GM12875 (cell line): ENCODE measurements around the gene GPR89B.
"Not testable (repeated sequence)": the region's sequence is repeated elsewhere in the genome, so short reads cannot be mapped to it uniquely, and the experiment has no call there.

Source experiments
- H3K4me3 ChIP-seq: one replicate; pipeline ENCODE4 v1.5.1; 2011; ENCODE audit warnings: low read depth, low read length, control low read depth
- CTCF ChIP-seq: IDR thresholded peaks from 2 replicates; pipeline ENCODE4 v1.5.1; 2011; ENCODE audit warnings: low read depth, mild to moderate bottlenecking, control low read depth, inconsistent platforms, low read length, moderate library complexity, borderline replicate concordance; ENCODE audit not compliant: insufficient read depth

The GPR89B gene

GRCh38 chr1:147985374-147985773 is 57.2 kb downstream of the GPR89B start:
- H3K4me3 ChIP-seq = not testable (repeated sequence)

- not testable (repeated sequence) for H3K4me3 ChIP-seq
Observed at GRCh38 chr1:147987893-147988292, 59.7 kb downstream of the GPR89B start.

GRCh38 chr1:147992916-147993315 is 64.7 kb downstream of the GPR89B start:
- H3K4me3 ChIP-seq = not testable (repeated sequence)

- H3K4me3 ChIP-seq = not testable (repeated sequence)
Observed at GRCh38 chr1:147993400-147993799, 65.2 kb downstream of the GPR89B start.

GRCh38 chr1:147993825-147994615 is 65.8 kb downstream of the GPR89B start:
- not testable (repeated sequence) for H3K4me3 ChIP-seq

- H3K4me3 ChIP-seq = not testable (repeated sequence)
Observed at GRCh38 chr1:147996088-147996487, 67.9 kb downstream of the GPR89B start.

- not testable (repeated sequence) for H3K4me3 ChIP-seq
Observed at GRCh38 chr1:148007724-148008123, 79.5 kb downstream of the GPR89B start.

GRCh38 chr1:148010527-148010926 is 82.3 kb downstream of the GPR89B start:
- H3K4me3 ChIP-seq = no peak overlapping the region
- no peak for TF ChIP-seq CTCF

- H3K4me3 ChIP-seq = not testable (repeated sequence)
Observed at GRCh38 chr1:148013177-148014144, 85.2 kb downstream of the GPR89B start.

GRCh38 chr1:148014289-148015200 is 86.3 kb downstream of the GPR89B start:
- H3K4me3 ChIP-seq = not testable (repeated sequence)

GRCh38 chr1:148024918-148025317 is 96.7 kb downstream of the GPR89B start:
- not testable (repeated sequence) for H3K4me3 ChIP-seq

- H3K4me3 ChIP-seq = not testable (repeated sequence)
Observed at GRCh38 chr1:148027004-148027403, 98.8 kb downstream of the GPR89B start.

GRCh38 chr1:148032247-148032646 is 104.0 kb downstream of the GPR89B start:
- not testable (repeated sequence) for H3K4me3 ChIP-seq

- H3K4me3 ChIP-seq = not testable (repeated sequence)
Observed at GRCh38 chr1:148032690-148033089, 104.5 kb downstream of the GPR89B start.

GRCh38 chr1:148033147-148033546 is 104.9 kb downstream of the GPR89B start:
- H3K4me3 ChIP-seq = not testable (repeated sequence)

- H3K4me3 ChIP-seq = not testable (repeated sequence)
Observed at GRCh38 chr1:148037850-148038461, 109.7 kb downstream of the GPR89B start.

GRCh38 chr1:148038462-148039333 is 110.5 kb downstream of the GPR89B start:
- H3K4me3 ChIP-seq = peak overlapping the region; percentile 21
